Gastrocnemius medialis (tissue), 4 donors: Measurements from ENCODE around the gene FXYD2. TPM values are rescaled to one million over a fixed set of nuclear protein-coding genes. Genes with fewer than 3 reads are reported as not detected.

ENCODE experiments used
- ATAC-seq, 2 donors: fragments of 150-250 bp; one replicate each; pipeline ENCODE4 v1.9.1; 2016
- DNase-seq, 2 donors: peaks; one replicate each; pipeline ENCODE4 v3.0.0-alpha.2; 2019
- H3K27ac ChIP-seq, 4 donors: fragments of 200-600 bp; sonication (generic); 1 replicate in 1 of 4; 2 replicates in 3 of 4; pipeline ENCODE4 v1.5.1; 2016 to 2018; ENCODE audit warnings: mild to moderate bottlenecking in 2 of 4, moderate library complexity in 1 of 4
- H3K27me3 ChIP-seq, 3 donors: fragments of 200-600 bp; sonication (generic) in 2 of 3; 1 replicate in 1 of 3; 2 replicates in 2 of 3; pipeline versions ENCODE4 v1.5.1 to v1.6.0; 2016 to 2019; ENCODE audit warnings: mild to moderate bottlenecking in 1 of 3, moderate library complexity in 1 of 3
- H3K36me3 ChIP-seq, 2 donors: fragments of 200-600 bp; sonication (generic) in 1 of 2; one replicate each; pipeline ENCODE4 v1.5.1; 2017 to 2018
- H3K4me1 ChIP-seq, 2 donors: fragments of 200-600 bp; sonication (generic) in 1 of 2; one replicate each; pipeline ENCODE4 v1.5.1; 2016 to 2017; ENCODE audit warnings: mild to moderate bottlenecking in 2 of 2
- H3K4me3 ChIP-seq, 4 donors: fragments of 200-600 bp; sonication (generic) in 3 of 4; 1 replicate in 1 of 4; 2 replicates in 3 of 4; pipeline ENCODE4 v1.5.1; 2016 to 2019; ENCODE audit warnings: mild to moderate bottlenecking in 2 of 4
- H3K9me3 ChIP-seq, 3 donors: fragments of 200-600 bp; sonication (generic) in 2 of 3; 1 replicate in 1 of 3; 2 replicates in 2 of 3; pipeline ENCODE4 v1.5.1; 2016 to 2019
- POLR2A ChIP-seq, 2 donors: fragments of 450-650 bp; IDR thresholded peaks; one replicate each; pipeline ENCODE4 v1.6.1; 2017; ENCODE audit warnings: antibody characterized with exemption in 2 of 2, mild to moderate bottlenecking in 2 of 2, moderate library complexity in 2 of 2
- in situ Hi-C, 4 donors: fragments of 200-750 bp; cut with MboI; loops; one replicate each; pipeline versions ENCODE4 v1.15.0 to v1.8.0; 2017; ENCODE audit warnings: low sequenced_read_pairs in 4 of 4
- intact Hi-C: fragments of 100-400 bp; cut with DNase I; formaldehyde crosslinking; loops from one replicate; pipeline ENCODE4 v1.15.1; 2023; ENCODE audit warnings: low total_unique reads
- total RNA-seq, 4 donors: library from RNA; depleted of rRNA; stranded (reverse); fragments of >200 nt; gene quantifications; one replicate each; pipeline versions ENCODE4 v1.1.0 to v1.2.3, GENCODE V29; 2016
- TF ChIP-seq, protein P1 (sequence below), 5 experiments: fragments of 450-650 bp in 3 of 5; fragments of 200-600 bp in 2 of 5; sonication (generic) in 2 of 5; IDR thresholded peaks in 4 of 5; conservative IDR thresholded peaks in 1 of 5; 1 replicate in 4 of 5; 2 replicates in 1 of 5; pipeline ENCODE4 v1.5.1; 2016 to 2019; ENCODE audit warnings: antibody characterized with exemption in 5 of 5, mild to moderate bottlenecking in 3 of 5, moderate library complexity in 3 of 5

FXYD2 gene
- total RNA-seq, 4 donors from 2014 or later, result 0.87 TPM; not detected in 3

DNA sequence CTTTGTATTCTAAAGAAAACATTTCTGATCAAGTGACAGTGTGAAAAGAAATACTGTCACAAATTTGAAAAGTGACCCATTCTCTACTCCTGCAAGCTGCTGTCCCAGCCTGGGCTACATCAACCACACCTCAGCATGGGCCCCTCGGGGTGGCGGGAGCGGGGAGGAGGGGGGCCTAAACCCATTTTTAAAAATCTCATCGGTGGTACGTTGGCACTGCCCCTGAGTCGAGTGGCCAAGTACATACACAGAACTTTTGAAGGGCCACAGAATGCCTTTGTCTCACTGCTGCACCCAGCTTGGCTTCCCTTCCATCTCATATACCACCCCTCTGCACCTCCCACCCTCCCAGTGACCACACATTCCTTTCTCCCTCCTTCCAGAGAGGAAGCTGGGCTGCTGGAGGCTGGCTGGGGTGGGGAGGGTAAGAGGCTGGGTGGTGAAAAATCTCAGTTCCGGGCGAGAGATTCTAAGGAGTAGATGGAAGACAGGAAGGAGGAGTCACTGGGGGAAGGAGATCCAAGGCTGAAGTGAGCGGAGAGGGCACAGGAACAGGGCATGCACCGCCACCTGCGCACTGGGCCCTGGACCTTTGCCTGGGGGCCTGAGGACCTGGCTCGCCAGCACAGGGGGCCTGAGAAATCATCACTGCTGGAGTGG lies 30.8 kb upstream of the FXYD2 start:
- ATAC-seq (no peak), DNase-seq (no peak)
- intact Hi-C loops, result no loop called here
- no peaks in the 10 kb centered on the region for H3K36me3 ChIP-seq
- peaks cover 0 to 11% of the 10 kb centered on the region in 2 donors for H3K4me1 ChIP-seq
- no peaks in the 10 kb centered on the region for H3K27me3 ChIP-seq
- H3K9me3 ChIP-seq, result no peaks in the 10 kb centered on the region
- no peak for TF ChIP-seq POLR2A (IDR thresholded peaks at IDR 0.05)
- TF ChIP-seq, protein P1, sequence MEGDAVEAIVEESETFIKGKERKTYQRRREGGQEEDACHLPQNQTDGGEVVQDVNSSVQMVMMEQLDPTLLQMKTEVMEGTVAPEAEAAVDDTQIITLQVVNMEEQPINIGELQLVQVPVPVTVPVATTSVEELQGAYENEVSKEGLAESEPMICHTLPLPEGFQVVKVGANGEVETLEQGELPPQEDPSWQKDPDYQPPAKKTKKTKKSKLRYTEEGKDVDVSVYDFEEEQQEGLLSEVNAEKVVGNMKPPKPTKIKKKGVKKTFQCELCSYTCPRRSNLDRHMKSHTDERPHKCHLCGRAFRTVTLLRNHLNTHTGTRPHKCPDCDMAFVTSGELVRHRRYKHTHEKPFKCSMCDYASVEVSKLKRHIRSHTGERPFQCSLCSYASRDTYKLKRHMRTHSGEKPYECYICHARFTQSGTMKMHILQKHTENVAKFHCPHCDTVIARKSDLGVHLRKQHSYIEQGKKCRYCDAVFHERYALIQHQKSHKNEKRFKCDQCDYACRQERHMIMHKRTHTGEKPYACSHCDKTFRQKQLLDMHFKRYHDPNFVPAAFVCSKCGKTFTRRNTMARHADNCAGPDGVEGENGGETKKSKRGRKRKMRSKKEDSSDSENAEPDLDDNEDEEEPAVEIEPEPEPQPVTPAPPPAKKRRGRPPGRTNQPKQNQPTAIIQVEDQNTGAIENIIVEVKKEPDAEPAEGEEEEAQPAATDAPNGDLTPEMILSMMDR (IDR thresholded peaks at IDR 0.05 in 4 of 5, conservative IDR thresholded peaks at IDR 0.05 in 1 of 5), result no peak
- H3K4me3 ChIP-seq, result no peak overlapping the region
- in situ Hi-C loops, result no loop called here
- no peak overlapping the region for H3K27ac ChIP-seq

DNA sequence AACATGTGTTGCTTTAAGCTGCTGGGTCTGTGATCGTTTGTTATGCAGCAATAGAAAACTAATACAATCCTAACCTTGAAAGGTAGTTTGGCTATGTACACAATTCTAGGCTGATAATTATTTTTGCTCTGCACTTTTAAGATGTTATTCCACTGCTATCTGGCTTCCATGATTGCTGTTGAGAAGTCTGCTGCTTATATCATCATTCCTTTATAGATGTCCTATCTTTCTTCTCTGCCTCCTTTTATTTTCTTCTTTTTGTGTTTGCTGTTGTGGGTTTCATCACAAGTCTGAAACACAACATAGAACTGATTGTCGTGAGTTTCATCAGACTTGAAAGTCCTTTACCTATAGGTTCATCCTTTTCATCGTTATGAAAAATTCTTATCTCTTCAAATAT lies 27.8 kb upstream of the FXYD2 start:
- no peak for TF ChIP-seq POLR2A (IDR thresholded peaks at IDR 0.05)
- TF ChIP-seq, protein P1 (IDR thresholded peaks at IDR 0.05 in 4 of 5, conservative IDR thresholded peaks at IDR 0.05 in 1 of 5), result no peak
- H3K36me3 ChIP-seq, result no peaks in the 10 kb centered on the region
- H3K4me1 ChIP-seq, result peaks cover 0 to 6% of the 10 kb centered on the region in 2 donors
- no peak overlapping the region for H3K27ac ChIP-seq
- DNase-seq, result no peak
- no peaks in the 10 kb centered on the region for H3K27me3 ChIP-seq
- intact Hi-C loops (no loop called here), in situ Hi-C loops (no loop called here)
- no peak for ATAC-seq
- H3K9me3 ChIP-seq, result no peaks in the 10 kb centered on the region
- no peak overlapping the region for H3K4me3 ChIP-seq

DNA sequence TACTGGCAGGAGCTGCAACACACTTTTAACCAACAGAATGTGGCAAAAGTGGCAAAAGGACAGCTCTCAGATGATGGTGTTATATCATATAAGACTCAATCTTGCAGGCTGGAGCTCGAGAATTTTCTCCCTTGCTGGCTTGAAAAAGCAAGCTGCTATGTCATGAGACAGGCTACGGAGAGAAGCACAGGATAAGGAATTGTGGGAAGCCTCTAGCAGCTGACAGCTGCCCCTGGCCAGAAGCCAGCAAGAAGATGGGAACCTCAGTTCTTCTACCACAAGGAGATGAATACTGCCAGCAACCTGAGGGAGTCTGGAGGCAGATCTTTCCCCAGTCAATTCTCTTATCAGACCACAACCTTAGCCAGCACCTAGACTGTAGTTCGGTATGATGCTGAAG lies 27.3 kb upstream of the FXYD2 start:
- no peak overlapping the region for H3K4me3 ChIP-seq
- H3K27ac ChIP-seq, result peak overlapping the region in 2 of 4 donors; percentile 20 to 40
- H3K4me1 ChIP-seq, result peaks cover 0 to 6% of the 10 kb centered on the region in 2 donors
- H3K9me3 ChIP-seq, result no peaks in the 10 kb centered on the region
- intact Hi-C loops, result no loop called here
- in situ Hi-C loops, result no loop called here
- no peak for TF ChIP-seq POLR2A (IDR thresholded peaks at IDR 0.05)
- TF ChIP-seq, protein P1 (IDR thresholded peaks at IDR 0.05 in 4 of 5, conservative IDR thresholded peaks at IDR 0.05 in 1 of 5), result no peak
- no peaks in the 10 kb centered on the region for H3K36me3 ChIP-seq
- H3K27me3 ChIP-seq, result no peaks in the 10 kb centered on the region
- no peak for DNase-seq
- no peak for ATAC-seq

DNA sequence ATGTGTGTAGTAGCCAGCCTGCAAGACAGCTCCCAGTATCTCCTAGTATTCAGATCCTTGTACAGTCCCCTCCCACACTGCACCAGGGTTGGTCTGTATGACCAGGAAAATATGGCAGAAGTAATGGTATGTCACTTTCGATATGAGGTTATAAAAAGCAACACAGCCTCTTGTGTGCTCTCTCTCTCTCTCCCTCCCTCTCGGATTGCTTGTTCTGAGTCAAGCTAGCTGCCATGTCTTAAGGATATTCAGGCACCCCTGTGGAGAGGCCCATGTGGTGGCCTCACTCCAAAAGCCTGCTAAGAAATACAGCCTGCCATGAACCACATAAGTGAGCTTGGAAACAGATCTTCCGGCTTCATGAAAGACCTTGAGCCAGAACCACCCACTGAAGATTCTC lies 26.6 kb upstream of the FXYD2 start:
- Histone ChIP-seq H3K4me1 (peaks cover 0 to 6% of the 10 kb centered on the region in 2 donors), H3K4me3 (no peak overlapping the region), H3K27ac (peak overlapping the region in 1 of 4 donors; percentile 20), H3K27me3 (no peaks in the 10 kb centered on the region), H3K36me3 (no peaks in the 10 kb centered on the region), H3K9me3 (no peaks in the 10 kb centered on the region)
- TF ChIP-seq, protein P1 (IDR thresholded peaks at IDR 0.05 in 4 of 5, conservative IDR thresholded peaks at IDR 0.05 in 1 of 5), result no peak
- no peak for TF ChIP-seq POLR2A (IDR thresholded peaks at IDR 0.05)
- no peak for DNase-seq
- ATAC-seq, result no peak
- in situ Hi-C loops, result no loop called here
- intact Hi-C loops, result no loop called here
